Upper lobe of left lung (tissue), 4 donors: ENCODE measurements around the gene CCNY.

Experiments used
- CTCF ChIP-seq, 6 experiments: fragments of 450-650 bp in 4 of 6; fragments of 200-600 bp in 2 of 6; sonication (generic) in 2 of 6; IDR thresholded peaks; one replicate each; pipeline ENCODE4 v1.5.1; 2016 to 2019; ENCODE audit warnings: antibody characterized with exemption in 6 of 6
- POLR2A ChIP-seq, 4 donors: fragments of 450-650 bp; IDR thresholded peaks; one replicate each; pipeline ENCODE4 v1.5.1; 2016 to 2017; ENCODE audit warnings: antibody characterized with exemption in 4 of 4, mild to moderate bottlenecking in 2 of 4

- TF ChIP-seq POLR2A (IDR thresholded peaks at IDR 0.05) = no peak
- TF ChIP-seq CTCF (IDR thresholded peaks at IDR 0.05) = no peak
Observed at GRCh38 chr10:35398355-35398754, 62.0 kb downstream of the CCNY start.
